GM10847 (cell line): ENCODE results near the gene KRTAP22-1.

ENCODE experiments used
- POLR2A ChIP-seq: IDR thresholded peaks from 2 replicates; pipeline ENCODE4 v1.6.1; 2011; ENCODE audit not compliant: insufficient read length; ENCODE audit errors: extremely low read depth

Gene KRTAP22-1

DNA sequence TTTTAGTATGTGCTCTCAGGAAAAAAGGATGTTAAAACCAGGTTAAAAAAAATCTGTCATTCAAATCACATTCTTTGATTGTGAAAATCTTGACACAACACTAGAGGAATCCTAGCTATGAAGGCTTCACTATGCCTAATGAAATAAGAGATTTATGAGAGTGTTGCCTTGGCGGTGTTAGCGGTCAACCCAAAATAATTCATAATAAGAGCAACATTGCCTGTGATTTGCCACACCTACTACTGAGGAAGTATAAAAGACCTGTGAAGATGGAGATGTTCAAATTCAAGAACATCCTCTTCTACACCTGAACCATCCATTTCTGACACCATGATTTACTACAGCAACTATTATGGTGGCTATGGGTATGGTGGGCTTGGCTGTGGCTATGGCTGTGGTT lies 15.2 kb downstream of the KRTAP22-1 start, which contains the start of gene KRTAP20-1:
Gene KRTAP20-1 (plus strand): TSS at position 301 of the 400 bp plus-strand sequence. CDS start 30 bp downstream, at position 331.
- no peak for TF ChIP-seq POLR2A

DNA sequence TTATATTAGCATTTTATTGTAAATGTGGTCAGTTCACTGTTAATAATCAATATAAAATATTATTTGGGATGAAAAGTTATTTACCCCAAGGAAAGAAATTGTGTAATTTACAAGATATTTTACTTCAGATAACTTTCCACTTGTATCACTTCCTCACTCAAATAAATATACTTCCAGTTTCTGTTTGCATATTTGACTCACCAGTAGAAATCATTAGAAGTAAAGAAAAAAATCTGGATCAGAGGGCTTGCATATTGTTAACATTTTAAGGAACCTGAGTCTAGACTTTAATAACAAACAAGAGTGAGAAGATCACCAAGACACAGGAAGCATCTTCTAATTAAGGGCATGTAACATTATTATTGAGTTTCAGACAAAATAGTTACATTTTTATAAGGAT lies 19.2 kb downstream of the KRTAP22-1 start:
- no peak for TF ChIP-seq POLR2A

DNA sequence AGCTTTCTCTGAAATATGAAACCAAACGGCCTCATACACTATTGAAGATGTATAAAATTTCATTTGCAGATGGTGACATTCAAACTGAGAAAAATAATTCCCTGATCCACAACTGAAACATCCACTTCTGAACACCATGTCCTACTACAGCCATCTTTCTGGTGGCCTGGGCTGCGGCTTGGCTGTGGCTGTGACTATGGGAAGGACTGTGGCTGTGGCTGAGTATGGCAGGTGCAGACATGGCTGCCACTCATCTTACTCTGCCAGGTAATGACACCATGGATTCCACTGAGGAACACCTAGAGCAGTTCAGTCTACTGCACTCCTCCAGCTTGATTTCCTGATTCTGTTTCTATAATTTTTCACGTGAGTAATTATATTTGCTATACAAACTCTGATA lies 19.6 kb downstream of the KRTAP22-1 start, which contains the start of gene KRTAP20-4:
Gene KRTAP20-4 (plus strand): TSS at position 106 of the 400 bp plus-strand sequence.
- TF ChIP-seq POLR2A = no peak

GRCh38 chr21:30623362-30623761 lies 22.5 kb downstream of the KRTAP22-1 start:
- TF ChIP-seq POLR2A = no peak

GRCh38 chr21:30625449-30626165 lies 24.7 kb downstream of the KRTAP22-1 start:
- no peak for TF ChIP-seq POLR2A

GRCh38 chr21:30628109-30628508 lies 27.2 kb downstream of the KRTAP22-1 start:
- TF ChIP-seq POLR2A = no peak

- TF ChIP-seq POLR2A = no peak
Measured at GRCh38 chr21:30629200-30629599, 28.3 kb downstream of the KRTAP22-1 start.

GRCh38 chr21:30634906-30635305 lies 34.0 kb downstream of the KRTAP22-1 start, which contains the start of gene KRTAP20-2:
Gene KRTAP20-2, plus strand, starts transcription at chr21:30635206. Its CDS starts 58 bp downstream, at chr21:30635264.
- TF ChIP-seq POLR2A = no peak

DNA sequence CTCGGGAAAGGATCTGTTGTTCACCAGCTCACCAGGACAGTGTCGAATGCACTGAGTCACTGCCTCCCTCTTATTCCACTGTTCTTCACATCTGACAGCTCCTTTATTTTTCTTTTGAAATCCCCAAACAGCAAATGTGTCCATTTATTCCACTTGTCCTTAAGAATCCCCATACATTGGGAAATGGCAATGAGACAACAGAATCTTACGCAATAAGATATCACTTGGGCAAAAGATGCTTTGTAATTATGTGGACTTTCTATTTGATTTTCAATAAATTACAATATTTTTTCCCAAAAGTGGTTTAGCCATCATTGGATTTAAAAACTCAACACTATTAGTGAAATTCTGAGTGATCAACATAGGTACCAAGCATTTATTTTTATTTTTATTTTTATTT lies 37.8 kb downstream of the KRTAP22-1 start:
- TF ChIP-seq POLR2A = no peak

GRCh38 chr21:30642564-30642963 lies 41.7 kb downstream of the KRTAP22-1 start, which contains the start of gene KRTAP20-3:
Gene KRTAP20-3, plus strand, starts transcription at chr21:30642864.
- no peak for TF ChIP-seq POLR2A

GRCh38 chr21:30646904-30647414 lies 46.1 kb downstream of the KRTAP22-1 start:
- no peak for TF ChIP-seq POLR2A
